OCI-LY7 (cell line): Measurements from ENCODE around the gene HTR7. TPM values are rescaled to one million over a fixed set of nuclear protein-coding genes. Genes with fewer than 3 reads are reported as not detected.

Source experiments
- BruUV-seq: library from RNA; stranded (reverse); fragments of 400-500 nt; replicated peaks from 2 replicates; lab custom pipeline; 2021; lab: Mats Ljungman, UMichigan
- CTCF ChIA-PET: fragments of 300-600 bp; sonication (Branson Sonifier 250); formaldehyde crosslinking; loops from one replicate; lab custom pipeline; 2022; ENCODE audit warnings: antibody characterized with exemption; ENCODE audit not compliant: unreplicated experiment; lab: Charles Lee
- POLR2A ChIA-PET: fragments of 300-600 bp; sonication (Branson Sonifier 250); formaldehyde crosslinking; loops from one replicate; lab custom pipeline; 2022; ENCODE audit warnings: antibody characterized with exemption; lab: Charles Lee
- DNase-seq: peaks from one replicate; pipeline ENCODE4 v3.0.0-alpha.2; 2015; ENCODE audit warnings: low spot score
- H2AFZ ChIP-seq: fragments of 200-600 bp; sonication (generic), shearing (Covaris generic); 2 replicates; pipeline ENCODE4 v1.6.1; 2014; ENCODE audit warnings: mild to moderate bottlenecking, antibody characterized with exemption, low read length, moderate library complexity
- H3K27ac ChIP-seq: fragments of 200-600 bp; sonication (generic); 2 replicates; pipeline ENCODE4 v1.5.1; 2014; ENCODE audit warnings: mixed run types, low read depth, mild to moderate bottlenecking, moderate library complexity, low read length, inconsistent platforms; ENCODE audit not compliant: poor library complexity, severe bottlenecking
- H3K36me3 ChIP-seq: fragments of 200-600 bp; sonication (generic); 2 replicates; pipeline ENCODE4 v1.6.1; 2014; ENCODE audit warnings: mild to moderate bottlenecking, antibody characterized with exemption, low read length, moderate library complexity, mixed read lengths; ENCODE audit not compliant: insufficient read depth
- H3K4me1 ChIP-seq: fragments of 200-600 bp; sonication (generic); 2 replicates; pipeline ENCODE4 v1.5.1; 2014; ENCODE audit warnings: mild to moderate bottlenecking, low read length; ENCODE audit not compliant: insufficient read depth, poor library complexity, severe bottlenecking
- H3K4me2 ChIP-seq: fragments of 200-600 bp; sonication (generic); 2 replicates; pipeline ENCODE4 v1.6.1; 2014; ENCODE audit warnings: mild to moderate bottlenecking, low read length
- H3K4me3 ChIP-seq: fragments of 200-600 bp; sonication (generic); 2 replicates; pipeline ENCODE4 v1.5.1; 2014; ENCODE audit warnings: mild to moderate bottlenecking, low read depth, low read length; ENCODE audit not compliant: poor library complexity, severe bottlenecking
- H3K79me2 ChIP-seq: fragments of 200-600 bp; sonication (generic); 2 replicates; pipeline ENCODE4 v1.6.1; 2016; ENCODE audit warnings: low read depth, mild to moderate bottlenecking, low read length, moderate library complexity, mixed read lengths; ENCODE audit not compliant: insufficient read depth
- H3K9me2 ChIP-seq: fragments of 200-600 bp; sonication (generic); 2 replicates; pipeline ENCODE4 v1.6.1; 2016; ENCODE audit warnings: mild to moderate bottlenecking, low read length, mixed read lengths; ENCODE audit not compliant: insufficient read depth
- H3K9me3 ChIP-seq: fragments of 200-600 bp; sonication (generic); 2 replicates; pipeline ENCODE4 v1.6.1; 2014; ENCODE audit warnings: mild to moderate bottlenecking, mixed run types, low read length, mixed read lengths
- H4K20me1 ChIP-seq: fragments of 200-600 bp; sonication (generic); 2 replicates; pipeline ENCODE4 v1.6.1; 2014; ENCODE audit warnings: mild to moderate bottlenecking, antibody characterized with exemption, low read length, moderate library complexity, mixed read lengths; ENCODE audit not compliant: insufficient read depth
- EZH2phosphoT487 ChIP-seq: fragments of 200-600 bp; sonication (generic); IDR thresholded peaks from 2 replicates; pipeline ENCODE4 v1.6.1; 2018; ENCODE audit warnings: low read depth, borderline replicate concordance, mild to moderate bottlenecking, mixed run types, antibody characterized with exemption, low read length, moderate library complexity, mixed read lengths
- intact Hi-C: fragments of 100-400 bp; cut with micrococcal nuclease; formaldehyde crosslinking; loops from one replicate; pipeline ENCODE4 v1.10.0; 2022; ENCODE audit not compliant: unreplicated experiment
- total RNA-seq, 2 experiments: library from RNA; depleted of rRNA in 1 of 2; stranded (reverse); fragments of >200 nt in 1 of 2; shearing (Covaris generic) in 1 of 2; gene quantifications; 2 replicates each; pipeline ENCODE4 v1.2.3, GENCODE V29; 2014 to 2022
- TF ChIP-seq, protein P1 (sequence below): fragments of 200-600 bp; sonication (generic); conservative IDR thresholded peaks from 2 replicates; pipeline ENCODE4 v1.5.1; 2014; ENCODE audit warnings: mild to moderate bottlenecking, antibody characterized with exemption, low read length, moderate library complexity, mixed read lengths

Gene HTR7
- total RNA-seq, 2 experiments from 2014 or later: 0.10 TPM; not detected in 1

DNA sequence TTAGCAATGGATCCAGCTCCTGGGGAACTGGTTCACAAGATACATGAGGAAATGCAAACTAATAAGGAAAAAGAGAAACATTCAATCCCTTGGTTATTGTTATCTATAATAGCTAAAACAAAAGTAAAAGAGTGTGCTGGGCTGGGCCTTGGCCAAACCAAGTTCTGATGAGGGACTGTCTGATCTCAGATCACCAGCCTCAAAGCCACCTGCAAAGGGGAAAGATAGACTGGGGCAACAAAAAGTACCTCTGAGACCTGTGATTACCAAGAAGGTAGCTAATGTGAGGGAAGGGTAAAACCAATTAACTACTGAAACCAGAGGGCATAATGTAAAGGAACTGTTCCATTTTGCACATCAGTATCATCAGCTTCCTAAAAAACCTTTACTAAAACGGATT, 51.2 kb downstream of the HTR7 start:
- Histone ChIP-seq H3K9me2 (no peaks in the 10 kb centered on the region), H3K36me3 (no peaks in the 10 kb centered on the region), H3K79me2 (no peaks in the 10 kb centered on the region), H3K27ac (no peak overlapping the region), H3K4me3 (no peak overlapping the region), H2AFZ (no peak overlapping the region), H3K9me3 (no peaks in the 10 kb centered on the region), H4K20me1 (no peaks in the 10 kb centered on the region), H3K4me2 (no peak overlapping the region), H3K4me1 (no peaks in the 10 kb centered on the region)
- no TSS peak for BruUV-seq
- CTCF ChIA-PET: no interaction called here
- intact Hi-C loops: no loop called here
- POLR2A ChIA-PET: interaction anchor here (0.6 kb wide), 1 partner anchor 136 kb away, joined by 3 read pairs; no protein-coding TSS in a partner anchor
- TF ChIP-seq EZH2phosphoT487: no peak
- TF ChIP-seq, protein P1, sequence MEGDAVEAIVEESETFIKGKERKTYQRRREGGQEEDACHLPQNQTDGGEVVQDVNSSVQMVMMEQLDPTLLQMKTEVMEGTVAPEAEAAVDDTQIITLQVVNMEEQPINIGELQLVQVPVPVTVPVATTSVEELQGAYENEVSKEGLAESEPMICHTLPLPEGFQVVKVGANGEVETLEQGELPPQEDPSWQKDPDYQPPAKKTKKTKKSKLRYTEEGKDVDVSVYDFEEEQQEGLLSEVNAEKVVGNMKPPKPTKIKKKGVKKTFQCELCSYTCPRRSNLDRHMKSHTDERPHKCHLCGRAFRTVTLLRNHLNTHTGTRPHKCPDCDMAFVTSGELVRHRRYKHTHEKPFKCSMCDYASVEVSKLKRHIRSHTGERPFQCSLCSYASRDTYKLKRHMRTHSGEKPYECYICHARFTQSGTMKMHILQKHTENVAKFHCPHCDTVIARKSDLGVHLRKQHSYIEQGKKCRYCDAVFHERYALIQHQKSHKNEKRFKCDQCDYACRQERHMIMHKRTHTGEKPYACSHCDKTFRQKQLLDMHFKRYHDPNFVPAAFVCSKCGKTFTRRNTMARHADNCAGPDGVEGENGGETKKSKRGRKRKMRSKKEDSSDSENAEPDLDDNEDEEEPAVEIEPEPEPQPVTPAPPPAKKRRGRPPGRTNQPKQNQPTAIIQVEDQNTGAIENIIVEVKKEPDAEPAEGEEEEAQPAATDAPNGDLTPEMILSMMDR: no peak
- DNase-seq: no peak

DNA sequence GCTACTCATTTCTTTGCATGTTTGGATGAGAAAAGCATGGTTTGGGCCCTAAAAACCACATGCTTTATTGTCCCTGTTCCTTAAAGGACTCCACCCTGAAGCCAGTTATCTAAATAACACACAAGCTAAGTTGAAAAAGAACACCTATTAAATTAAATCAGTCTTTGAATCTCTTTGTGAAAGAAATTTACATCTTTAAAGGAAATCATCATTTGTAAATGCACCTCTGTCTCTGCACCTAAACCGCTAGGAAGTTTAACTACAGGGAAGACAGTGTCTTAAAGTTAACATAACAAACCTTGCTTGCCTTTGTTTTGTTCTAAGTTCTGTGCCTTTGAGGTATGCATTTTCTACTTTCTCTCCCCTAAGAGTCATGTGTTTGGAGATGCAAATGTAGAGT, 52.6 kb downstream of the HTR7 start:
- DNase-seq: no peak
- no peak overlapping the region for H3K4me3 ChIP-seq
- H3K9me3 ChIP-seq: no peaks in the 10 kb centered on the region
- BruUV-seq: no TSS peak
- no peak for TF ChIP-seq EZH2phosphoT487
- TF ChIP-seq, protein P1: no peak
- no peaks in the 10 kb centered on the region for H4K20me1 ChIP-seq
- no peak overlapping the region for H2AFZ ChIP-seq
- no peak overlapping the region for H3K4me2 ChIP-seq
- H3K79me2 ChIP-seq: no peaks in the 10 kb centered on the region
- no peaks in the 10 kb centered on the region for H3K9me2 ChIP-seq
- ChIA-PET CTCF (no interaction called here), POLR2A (no interaction called here)
- intact Hi-C loops: no loop called here
- H3K4me1 ChIP-seq: no peaks in the 10 kb centered on the region
- H3K27ac ChIP-seq: no peak overlapping the region
- no peaks in the 10 kb centered on the region for H3K36me3 ChIP-seq

DNA sequence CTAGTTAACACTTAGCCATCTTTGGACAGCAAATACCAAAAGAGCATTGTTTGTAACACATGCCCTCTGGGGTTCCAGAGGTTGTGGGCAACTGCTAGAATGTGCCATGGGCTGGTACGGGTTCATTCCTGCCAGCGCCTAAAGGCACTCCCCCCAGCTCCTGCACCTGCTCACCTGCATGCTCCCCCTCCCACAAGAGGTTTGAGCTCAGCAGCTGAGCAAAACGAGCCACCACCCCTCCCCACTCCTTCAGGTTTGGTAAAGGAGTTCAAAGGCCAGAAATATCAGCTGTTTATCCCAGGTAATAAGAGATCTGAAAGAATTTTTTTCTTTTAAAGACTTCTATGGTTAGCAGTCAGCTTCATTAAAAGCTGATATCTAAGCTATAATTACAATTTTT, 53.5 kb downstream of the HTR7 start:
- intact Hi-C loops: no loop called here
- POLR2A ChIA-PET: interaction anchor here (0.8 to 1.0 kb wide), 2 partner anchors 12 to 48 kb away, joined by 3 to 4 read pairs; no protein-coding TSS in a partner anchor
- no peaks in the 10 kb centered on the region for H3K9me3 ChIP-seq

More for the DNA sequence above, 53.5 kb downstream of the HTR7 start:
- no peak for DNase-seq
- no peaks in the 10 kb centered on the region for H3K9me2 ChIP-seq
- no TSS peak for BruUV-seq
- no peak overlapping the region for H3K4me3 ChIP-seq
- no peaks in the 10 kb centered on the region for H3K79me2 ChIP-seq
- no peaks in the 10 kb centered on the region for H3K36me3 ChIP-seq
- H4K20me1 ChIP-seq: no peaks in the 10 kb centered on the region
- no peak overlapping the region for H3K27ac ChIP-seq
- H3K4me2 ChIP-seq: no peak overlapping the region
- no peak overlapping the region for H2AFZ ChIP-seq
- no peak for TF ChIP-seq EZH2phosphoT487
- no peaks in the 10 kb centered on the region for H3K4me1 ChIP-seq
- CTCF ChIA-PET: no interaction called here
